H1 (cell line): ENCODE data around the gene CYP39A1. TPM values are rescaled to one million over a fixed set of nuclear protein-coding genes. Genes with fewer than 3 reads are reported as not detected.

Source experiments
- CTCF ChIA-PET: fragments of 300-600 bp; sonication (Branson Sonifier 250); formaldehyde crosslinking; loops from one replicate; lab custom pipeline; 2021; ENCODE audit not compliant: partially characterized antibody; lab: Charles Lee
- POLR2A ChIA-PET: fragments of 300-600 bp; sonication (Branson Sonifier 250); formaldehyde crosslinking; loops from one replicate; lab custom pipeline; 2021; ENCODE audit warnings: inconsistent platforms; ENCODE audit not compliant: partially characterized antibody; lab: Charles Lee
- DNase-seq, 2 experiments: peaks; one replicate each; pipeline versions ENCODE4 v3.0.0 to v3.0.0-alpha.2; 2010 to 2022; ENCODE audit warnings: low spot score in 2 of 2, low read depth in 1 of 2, mixed read lengths in 1 of 2
- FAIRE-seq: peaks from 2 replicates; lab custom pipeline; 2011; peaks lifted over from hg19 to GRCh38; lab: Jason Lieb, UNC
- H2AFZ ChIP-seq: 2 replicates; pipeline ENCODE4 v1.8.1; 2012; ENCODE audit warnings: low read length, inconsistent platforms
- H2AK5ac ChIP-seq: 2 replicates; pipeline ENCODE4 v1.6.1; 2013; ENCODE audit warnings: low read depth, low read length
- H2BK120ac ChIP-seq: replicated peaks from 2 replicates; pipeline ENCODE3; 2013; ENCODE audit warnings: low read depth, low read length, inconsistent platforms
- H2BK12ac ChIP-seq: 2 replicates; pipeline ENCODE4 v1.6.1; 2013; ENCODE audit warnings: low read depth, low read length
- H2BK15ac ChIP-seq: 2 replicates; pipeline ENCODE4 v1.6.1; 2013; ENCODE audit warnings: low read length
- H2BK20ac ChIP-seq: 2 replicates; pipeline ENCODE4 v1.6.1; 2013; ENCODE audit warnings: low read length
- H2BK5ac ChIP-seq: 2 replicates; pipeline ENCODE4 v1.6.1; 2013; ENCODE audit warnings: low read depth, low read length
- H3K14ac ChIP-seq: 2 replicates; pipeline ENCODE4 v1.6.1; 2013; ENCODE audit warnings: inconsistent platforms; ENCODE audit not compliant: insufficient read length
- H3K18ac ChIP-seq: 2 replicates; pipeline ENCODE4 v1.6.1; 2013; ENCODE audit warnings: low read length; ENCODE audit errors: extremely low read depth
- H3K23ac ChIP-seq: 2 replicates; pipeline ENCODE4 v1.6.1; 2013; ENCODE audit warnings: inconsistent platforms; ENCODE audit not compliant: insufficient read length
- H3K23me2 ChIP-seq: 2 replicates; pipeline ENCODE4 v1.6.1; 2013; ENCODE audit warnings: low read depth, low read length
- H3K27ac ChIP-seq: 2 replicates; pipeline ENCODE4 v1.6.1; 2011; ENCODE audit warnings: low read depth, low read length, inconsistent platforms
- H3K27me3 ChIP-seq, 4 experiments: replicated peaks in 1 of 4; 1 replicate in 1 of 4; 2 replicates in 3 of 4; pipeline versions ENCODE4 v1.6.1 to v1.8.1; 2011 to 2013; ENCODE audit warnings: low read length in 3 of 4, mild to moderate bottlenecking in 3 of 4, inconsistent platforms in 2 of 4, mixed read lengths in 2 of 4, moderate library complexity in 1 of 4; ENCODE audit not compliant: control insufficient read depth in 3 of 4, insufficient read depth in 3 of 4; ENCODE audit errors: extremely low read depth in 1 of 4
- H3K36me3 ChIP-seq, 4 experiments: 2 replicates each; pipeline versions ENCODE4 v1.6.1 to v1.8.1; 2011 to 2013; ENCODE audit warnings: mild to moderate bottlenecking in 4 of 4, low read length in 3 of 4, moderate library complexity in 2 of 4, control low read depth in 1 of 4, inconsistent platforms in 1 of 4; ENCODE audit not compliant: insufficient read depth in 4 of 4, control insufficient read depth in 2 of 4
- H3K4ac ChIP-seq: replicated peaks from 2 replicates; pipeline ENCODE3; 2013; ENCODE audit warnings: low read length, low read depth, mixed read lengths, inconsistent platforms; ENCODE audit not compliant: insufficient read length
- H3K4me1 ChIP-seq, 4 experiments: replicated peaks in 1 of 4; 1 replicate in 1 of 4; 2 replicates in 3 of 4; pipeline versions ENCODE4 v1.6.1 to v1.8.1; 2011 to 2013; ENCODE audit warnings: low read length in 3 of 4, inconsistent platforms in 2 of 4, mixed read lengths in 1 of 4; ENCODE audit not compliant: insufficient read depth in 4 of 4, control insufficient read depth in 3 of 4
- H3K4me2 ChIP-seq, 2 experiments: 2 replicates each; pipeline versions ENCODE4 v1.6.1 to v1.8.1; 2011 to 2013; ENCODE audit warnings: low read depth in 2 of 2, low read length in 2 of 2, control low read depth in 1 of 2, inconsistent platforms in 1 of 2, mild to moderate bottlenecking in 1 of 2; ENCODE audit not compliant: insufficient read depth in 1 of 2
- H3K4me3 ChIP-seq, 4 experiments: fragments of 200-600, 300-600 bp in 1 of 4; sonication (generic), shearing (Covaris generic), sonication (Bioruptor Twin) in 1 of 4; 2 replicates each; pipeline versions ENCODE4 v1.5.1 to v1.8.1; 2011 to 2016; ENCODE audit warnings: low read length in 4 of 4, low read depth in 3 of 4, control low read depth in 2 of 4, inconsistent platforms in 2 of 4, mild to moderate bottlenecking in 2 of 4, mixed read lengths in 1 of 4, moderate library complexity in 1 of 4; ENCODE audit not compliant: insufficient read depth in 2 of 4; ENCODE audit errors: extremely low read depth in 1 of 4
- H3K56ac ChIP-seq: replicated peaks from 2 replicates; pipeline ENCODE3; 2013; ENCODE audit warnings: low read depth, mild to moderate bottlenecking, mixed read lengths, low read length, inconsistent platforms; ENCODE audit not compliant: insufficient read length
- H3K79me1 ChIP-seq: 2 replicates; pipeline ENCODE4 v1.6.1; 2013; ENCODE audit warnings: low read depth, low read length, control low read depth
- H3K79me2 ChIP-seq, 2 experiments: 2 replicates each; pipeline versions ENCODE4 v1.6.1 to v1.8.1; 2012 to 2013; ENCODE audit warnings: low read length in 2 of 2, mild to moderate bottlenecking in 2 of 2, inconsistent platforms in 1 of 2; ENCODE audit not compliant: insufficient read depth in 2 of 2, control insufficient read depth in 1 of 2
- H3K9ac ChIP-seq, 4 experiments: replicated peaks in 1 of 4; 1 replicate in 1 of 4; 2 replicates in 3 of 4; pipeline versions ENCODE4 v1.6.1 to v1.8.1; 2011 to 2013; ENCODE audit warnings: low read depth in 3 of 4, low read length in 3 of 4, control low read depth in 2 of 4, mild to moderate bottlenecking in 2 of 4, moderate library complexity in 2 of 4, inconsistent platforms in 1 of 4; ENCODE audit errors: extremely low read depth in 1 of 4
- H3K9me3 ChIP-seq, 2 experiments: 2 replicates each; pipeline versions ENCODE4 v1.6.1 to v1.8.1; 2012 to 2013; ENCODE audit warnings: mild to moderate bottlenecking in 2 of 2, moderate library complexity in 2 of 2, control low read depth in 1 of 2, inconsistent platforms in 1 of 2, low read depth in 1 of 2, low read length in 1 of 2, mixed read lengths in 1 of 2; ENCODE audit not compliant: insufficient read depth in 2 of 2
- H4K20me1 ChIP-seq, 2 experiments: replicated peaks in 1 of 2; 2 replicates each; pipeline versions ENCODE3 to v1.8.1; 2011 to 2013; ENCODE audit warnings: inconsistent platforms in 2 of 2, low read length in 2 of 2, mild to moderate bottlenecking in 1 of 2; ENCODE audit not compliant: insufficient read depth in 2 of 2, control insufficient read depth in 1 of 2
- H4K5ac ChIP-seq: 2 replicates; pipeline ENCODE4 v1.6.1; 2013; ENCODE audit warnings: low read length, low read depth, mixed read lengths, inconsistent platforms; ENCODE audit not compliant: insufficient read length
- H4K8ac ChIP-seq: 2 replicates; pipeline ENCODE4 v1.8.0; 2013; ENCODE audit warnings: mild to moderate bottlenecking, moderate library complexity, low read length, inconsistent platforms; ENCODE audit not compliant: insufficient read depth; ENCODE audit errors: extremely low read depth
- H4K91ac ChIP-seq: replicated peaks from 2 replicates; pipeline ENCODE3; 2013; ENCODE audit warnings: low read length, mixed read lengths, inconsistent platforms; ENCODE audit not compliant: insufficient read length
- CBX5 ChIP-seq: fragments of 300-800, 300-1000 bp; sonication (generic); IDR thresholded peaks from 2 replicates; pipeline ENCODE4 v1.7.1; 2016; ENCODE audit warnings: antibody characterized with exemption, low read length, low read depth
- GABPA ChIP-seq: IDR thresholded peaks from 2 replicates; pipeline ENCODE4 v1.6.1; 2011; ENCODE audit warnings: mild to moderate bottlenecking, low read length, moderate library complexity, borderline replicate concordance; ENCODE audit not compliant: insufficient read depth
- HDAC2 ChIP-seq, 2 experiments: fragments of 300-600 bp in 1 of 2; sonication (generic) in 1 of 2; IDR thresholded peaks; 2 replicates each; pipeline ENCODE4 v1.6.1; 2011 to 2012; ENCODE audit warnings: low read depth in 2 of 2, low read length in 2 of 2, mild to moderate bottlenecking in 2 of 2, moderate library complexity in 2 of 2, borderline replicate concordance in 1 of 2, inconsistent platforms in 1 of 2
- NANOG ChIP-seq: IDR thresholded peaks from 2 replicates; pipeline ENCODE4 v1.6.1; 2011; ENCODE audit warnings: low read length, low read depth, mild to moderate bottlenecking, inconsistent platforms; ENCODE audit not compliant: insufficient read depth, poor library complexity, severe bottlenecking
- RAD21 ChIP-seq, 2 experiments: IDR thresholded peaks in 1 of 2; conservative IDR thresholded peaks in 1 of 2; 2 replicates each; pipeline ENCODE4 v1.6.1; 2011; ENCODE audit warnings: low read depth in 2 of 2, low read length in 2 of 2, improper control_type of control experiment in 1 of 2, inconsistent platforms in 1 of 2, mild to moderate bottlenecking in 1 of 2, moderate library complexity in 1 of 2
- TAF1 ChIP-seq: IDR thresholded peaks from 2 replicates; pipeline ENCODE4 v1.6.1; 2011; ENCODE audit warnings: mild to moderate bottlenecking, low read depth, low read length
- TCF12 ChIP-seq: IDR thresholded peaks from 2 replicates; pipeline ENCODE4 v1.6.1; 2011; ENCODE audit warnings: low read depth, mild to moderate bottlenecking, low read length
- USF2 ChIP-seq: IDR thresholded peaks from 2 replicates; pipeline ENCODE4 v1.6.1; 2011; ENCODE audit warnings: low read length, improper control_type of control experiment
- ZNF274 ChIP-seq: IDR thresholded peaks from 2 replicates; pipeline ENCODE4 v1.7.0; 2012; ENCODE audit warnings: low read length, borderline replicate concordance; ENCODE audit errors: extremely low read depth
- WGBS, 2 experiments: shearing (Covaris generic) in 1 of 2; methylation state at CpG; one replicate each; pipeline versions ENCODE4 v1.1.6 to v1.1.7; 2013 to 2015; ENCODE audit warnings: low lambda C conversion rate in 2 of 2, mixed read lengths in 2 of 2, inconsistent platforms in 1 of 2, low coverage in 1 of 2, missing lambda C conversion rate in 1 of 2; ENCODE audit not compliant: insufficient replicate concordance in 2 of 2, insufficient coverage in 1 of 2, insufficient read length in 1 of 2; ENCODE audit errors: extremely low coverage in 1 of 2, missing lambda C conversion rate in 1 of 2; 5-methylcytosine and 5-hydroxymethylcytosine counted together
- polyA plus RNA-seq, 7 experiments: library from polyadenylated mRNA; depleted of rRNA in 3 of 7; stranded (reverse) in 5 of 7; unstranded in 2 of 7; fragments of >200 nt in 5 of 7; fragments of 200-250 nt in 2 of 7; gene quantifications; 1 replicate in 5 of 7; 2 replicates in 1 of 7; 4 replicates in 1 of 7; pipeline versions ENCODE4 v1.2.1 to v1.2.3, GENCODE V29; 2011 to 2013; ENCODE audit warnings: missing spikeins in 2 of 7, mixed read lengths in 2 of 7
- total RNA-seq: library from RNA; stranded (reverse); fragmentation: NEBNext Ultra II Directional; extraction: Animal tissue kit (Norgen Biotek cat#: 25700); gene quantifications from 2 replicates; pipeline ENCODE4 v1.2.1, GENCODE V29; 2021

Gene CYP39A1
- total and polyA plus RNA-seq, 2 of the 8 experiments (the other 6 are each of a cell fraction or from before 2014, with no cell fraction given), result 0.71 to 2.4 TPM

GRCh38 chr6:46538800-46539480 lies 113.7 kb downstream of the CYP39A1 start:
- no peaks in the 10 kb centered on the region for H4K20me1 ChIP-seq
- no peaks in the 10 kb centered on the region for H3K23me2 ChIP-seq
- H3K4me1 ChIP-seq, result peaks cover 0 to 4% (median 2%) of the 10 kb centered on the region in 4 experiments; a peak in 2 of 7 replicates
- TF ChIP-seq TAF1 (no peak), HDAC2 (IDR thresholded peaks at IDR 0.05; ENCODE audit: borderline replicate concordance in 1 of 2, low read depth in 2 of 2, low read length in 2 of 2) (no peak), TCF12 (no peak), NANOG (no peak), ZNF274 (no peak), USF2 (peak; percentile 36; the same call in 1 of the 2 replicates), CBX5 (no peak), GABPA (no peak), RAD21 (IDR thresholded peaks at IDR 0.05 in 1 of 2, conservative IDR thresholded peaks at IDR 0.05 in 1 of 2; ENCODE audit: low read depth in 2 of 2, low read length in 2 of 2) (no peak)
- H3K14ac ChIP-seq, result no peak overlapping the region
- H3K4me3 ChIP-seq, result no peak overlapping the region
- H2BK120ac ChIP-seq, result no peak overlapping the region
- ChIA-PET CTCF (interaction anchor here (1.0 to 1.4 kb wide), 3 partner anchors 9 to 117 kb away, joined by 3 read pairs; no protein-coding TSS in a partner anchor), POLR2A (no interaction called here)
- H2BK20ac ChIP-seq, result no peak overlapping the region
- no peak overlapping the region for H2BK15ac ChIP-seq
- WGBS, 2 experiments, result 77% methylated on average over 6 of the region's 6 CpGs; no CpG with 5 or more reads in 1 of the 2 experiments
- DNase-seq, result no peak
- no peak overlapping the region for H3K18ac ChIP-seq
- H3K27me3 ChIP-seq, result no peaks in the 10 kb centered on the region
- no peak overlapping the region for H3K56ac ChIP-seq
- no peak overlapping the region for H3K4me2 ChIP-seq
- no peaks in the 10 kb centered on the region for H3K79me2 ChIP-seq
- H2BK5ac ChIP-seq, result no peak overlapping the region
- no peak for FAIRE-seq
- H2BK12ac ChIP-seq, result no peak overlapping the region
- H3K23ac ChIP-seq, result no peak overlapping the region
- no peak overlapping the region for H4K8ac ChIP-seq
- no peaks in the 10 kb centered on the region for H3K79me1 ChIP-seq
- no peak overlapping the region for H2AFZ ChIP-seq
- H3K9me3 ChIP-seq, result no peaks in the 10 kb centered on the region
- no peak overlapping the region for H3K27ac ChIP-seq
- no peak overlapping the region for H3K4ac ChIP-seq
- no peak overlapping the region for H2AK5ac ChIP-seq
- H4K5ac ChIP-seq, result no peak overlapping the region
- H3K36me3 ChIP-seq, result no peaks in the 10 kb centered on the region
- no peak overlapping the region for H3K9ac ChIP-seq
- no peak overlapping the region for H4K91ac ChIP-seq
